NCI-H2029 treated with DMSO at 0.1 percent for 48 hours (cell line): ENCODE measurements around the gene TMEM141.

Source experiments
- DNase-seq: peaks from one replicate; lab custom pipeline; 2025; lab: John Stamatoyannopoulos, UW

The TMEM141 gene

GRCh38 chr9:136814725-136815421 lies 23.7 kb downstream of the TMEM141 start:
- no peak for DNase-seq

- no peak for DNase-seq
Measured at GRCh38 chr9:136815422-136815782, 24.3 kb downstream of the TMEM141 start.

- no peak for DNase-seq
Measured at GRCh38 chr9:136820971-136821825, 30.1 kb downstream of the TMEM141 start.

GRCh38 chr9:136821826-136822544 lies 30.8 kb downstream of the TMEM141 start:
- DNase-seq, result no peak

- no peak for DNase-seq
Measured at GRCh38 chr9:136823136-136824046, 32.2 kb downstream of the TMEM141 start.

- no peak for DNase-seq
Measured at GRCh38 chr9:136824496-136825225, 33.5 kb downstream of the TMEM141 start.

- DNase-seq, result no peak
Measured at GRCh38 chr9:136825295-136826187, 34.4 kb downstream of the TMEM141 start.

GRCh38 chr9:136826188-136826541 lies 35.0 kb downstream of the TMEM141 start:
- no peak for DNase-seq

GRCh38 chr9:136826703-136827582 lies 35.8 kb downstream of the TMEM141 start:
- DNase-seq, result no peak

- no peak for DNase-seq
Measured at GRCh38 chr9:136827794-136828473, 36.8 kb downstream of the TMEM141 start.

GRCh38 chr9:136828474-136829140 lies 37.5 kb downstream of the TMEM141 start:
- no peak for DNase-seq

- no peak for DNase-seq
Measured at GRCh38 chr9:136829412-136829811, 38.3 kb downstream of the TMEM141 start.

GRCh38 chr9:136829981-136830885 lies 39.1 kb downstream of the TMEM141 start:
- DNase-seq, result no peak

- no peak for DNase-seq
Measured at GRCh38 chr9:136831002-136831719, 40.0 kb downstream of the TMEM141 start.

GRCh38 chr9:136831720-136832104 lies 40.6 kb downstream of the TMEM141 start:
- no peak for DNase-seq

GRCh38 chr9:136832581-136832980 lies 41.4 kb downstream of the TMEM141 start:
- no peak for DNase-seq
